ENCODE measurements around the gene ZIC4.

GRCh38 chr3:147404000-147404799 is 2.1 kb downstream of the ZIC4 start:
- TF ChIP-seq CTCF (IDR thresholded peaks at IDR 0.05) (no peak), POLR2A (IDR thresholded peaks at IDR 0.05) (no peak)

Data from tibial nerve (tissue), 3 donors.